ENCODE data around the gene PECR. TPM values are rescaled to one million over a fixed set of nuclear protein-coding genes. Genes with fewer than 3 reads are reported as not detected.

The PECR gene
- total and polyA plus RNA-seq, 10 donors, result 5.0 to 16.9 (median 9.9) TPM

- Histone ChIP-seq H3K4me3 (no peak overlapping the region), H3K27me3 (replicated peaks in 1 of 7) (no peaks in the 10 kb centered on the region), H3K27ac (no peak overlapping the region), H3K4me1 (peaks cover 9 to 35% (median 29%) of the 10 kb centered on the region in 6 donors), H3K36me3 (peaks cover 0 to 20% (median 18%) of the 10 kb centered on the region in 6 donors), H3K9me3 (no peaks in the 10 kb centered on the region)
- intact Hi-C loops (cut with DNase I; ENCODE audit: low total_unique reads), result no loop called here
- TF ChIP-seq POLR2AphosphoS5 (IDR thresholded peaks at IDR 0.05) (no peak), POLR2A (IDR thresholded peaks at IDR 0.05) (no peak)
- TF ChIP-seq, protein P1, sequence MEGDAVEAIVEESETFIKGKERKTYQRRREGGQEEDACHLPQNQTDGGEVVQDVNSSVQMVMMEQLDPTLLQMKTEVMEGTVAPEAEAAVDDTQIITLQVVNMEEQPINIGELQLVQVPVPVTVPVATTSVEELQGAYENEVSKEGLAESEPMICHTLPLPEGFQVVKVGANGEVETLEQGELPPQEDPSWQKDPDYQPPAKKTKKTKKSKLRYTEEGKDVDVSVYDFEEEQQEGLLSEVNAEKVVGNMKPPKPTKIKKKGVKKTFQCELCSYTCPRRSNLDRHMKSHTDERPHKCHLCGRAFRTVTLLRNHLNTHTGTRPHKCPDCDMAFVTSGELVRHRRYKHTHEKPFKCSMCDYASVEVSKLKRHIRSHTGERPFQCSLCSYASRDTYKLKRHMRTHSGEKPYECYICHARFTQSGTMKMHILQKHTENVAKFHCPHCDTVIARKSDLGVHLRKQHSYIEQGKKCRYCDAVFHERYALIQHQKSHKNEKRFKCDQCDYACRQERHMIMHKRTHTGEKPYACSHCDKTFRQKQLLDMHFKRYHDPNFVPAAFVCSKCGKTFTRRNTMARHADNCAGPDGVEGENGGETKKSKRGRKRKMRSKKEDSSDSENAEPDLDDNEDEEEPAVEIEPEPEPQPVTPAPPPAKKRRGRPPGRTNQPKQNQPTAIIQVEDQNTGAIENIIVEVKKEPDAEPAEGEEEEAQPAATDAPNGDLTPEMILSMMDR (IDR thresholded peaks at IDR 0.05 in 8 of 11, conservative IDR thresholded peaks at IDR 0.05 in 3 of 11), result no peak
- WGBS, 5 donors, result 93 to 95% (median 95%) methylated on average over 8 of the region's 8 CpGs
- no peak for DNase-seq
These were observed 25.7 kb upstream of the PECR start for GRCh38 chr2:216107320-216107719.

DNA sequence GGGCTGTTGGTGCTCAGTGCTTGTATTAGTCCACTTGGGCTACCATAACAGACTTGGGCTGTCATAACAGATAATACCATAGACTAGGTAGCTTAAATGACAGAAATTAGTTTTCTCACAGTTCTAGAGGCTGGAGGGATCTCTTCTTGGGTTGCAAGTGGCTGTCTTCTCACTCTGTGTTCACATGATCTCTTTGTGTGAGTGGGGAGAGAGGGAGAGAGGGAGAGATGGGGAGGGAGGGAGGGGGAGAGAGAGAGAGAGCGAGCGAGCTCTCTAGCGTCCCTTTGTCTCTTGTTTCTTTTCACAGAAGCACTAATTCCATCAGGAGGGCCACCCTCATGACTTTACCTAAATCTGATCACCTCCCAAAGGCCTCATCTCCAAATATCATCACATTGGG lies 23.1 kb upstream of the PECR start:
- no peak for DNase-seq
- TF ChIP-seq, protein P1 (IDR thresholded peaks at IDR 0.05 in 8 of 11, conservative IDR thresholded peaks at IDR 0.05 in 3 of 11), result no peak
- TF ChIP-seq POLR2A (IDR thresholded peaks at IDR 0.05) (no peak), POLR2AphosphoS5 (IDR thresholded peaks at IDR 0.05) (no peak)
- Histone ChIP-seq H3K4me3 (no peak overlapping the region), H3K27ac (no peak overlapping the region), H3K27me3 (replicated peaks in 1 of 7) (no peaks in the 10 kb centered on the region), H3K9me3 (no peaks in the 10 kb centered on the region), H3K36me3 (peaks cover 0 to 13% (median 3%) of the 10 kb centered on the region in 6 donors), H3K4me1 (peaks cover 0 to 8% (median 4%) of the 10 kb centered on the region in 6 donors)
- intact Hi-C loops (cut with DNase I; ENCODE audit: low total_unique reads), result no loop called here
- WGBS, 5 donors, result 77 to 97% (median 91%) methylated on average over 3 of the region's 3 CpGs

GRCh38 chr2:216103213-216103612 lies 21.6 kb upstream of the PECR start:
- DNase-seq, result no peak
- Histone ChIP-seq H3K4me1 (peaks cover 0 to under 1% (median 0%) of the 10 kb centered on the region in 6 donors), H3K36me3 (peaks cover 0 to 14% (median 3%) of the 10 kb centered on the region in 6 donors), H3K27ac (no peak overlapping the region), H3K27me3 (replicated peaks in 1 of 7) (no peaks in the 10 kb centered on the region), H3K9me3 (no peaks in the 10 kb centered on the region), H3K4me3 (no peak overlapping the region)
- intact Hi-C loops (cut with DNase I; ENCODE audit: low total_unique reads), result no loop called here
- no peak for TF ChIP-seq POLR2A (IDR thresholded peaks at IDR 0.05)
- TF ChIP-seq POLR2AphosphoS5 (IDR thresholded peaks at IDR 0.05), result no peak
- TF ChIP-seq, protein P1 (IDR thresholded peaks at IDR 0.05 in 8 of 11, conservative IDR thresholded peaks at IDR 0.05 in 3 of 11), result no peak
- WGBS, 5 donors, result 43 to 69% (median 48%) methylated on average over 1 of the region's 1 CpG

DNA sequence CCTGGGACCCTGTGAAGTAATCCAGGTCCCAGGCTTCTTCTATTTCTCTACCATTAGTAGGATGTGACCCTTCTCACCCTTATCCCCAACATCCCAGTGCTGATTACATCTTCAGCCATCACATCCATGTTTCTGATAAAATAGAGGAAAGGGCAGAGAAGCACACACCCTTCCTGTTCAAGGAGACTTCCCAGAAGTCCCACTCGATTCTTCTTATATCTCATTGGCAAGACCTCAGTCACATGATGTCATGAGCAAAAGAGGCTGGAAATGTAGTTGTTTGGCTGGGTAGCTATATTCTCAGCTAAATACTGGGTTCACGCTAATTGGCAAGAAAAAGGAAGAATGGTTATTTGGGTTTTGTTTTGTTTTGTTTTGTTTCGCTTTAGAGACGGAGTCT lies 19.5 kb upstream of the PECR start:
- WGBS, 5 donors, result 89 to 92% (median 90%) methylated on average over 4 of the region's 4 CpGs
- H3K4me3 ChIP-seq, result no peak overlapping the region
- DNase-seq, result no peak
- TF ChIP-seq POLR2A (IDR thresholded peaks at IDR 0.05), result no peak
- TF ChIP-seq, protein P1 (IDR thresholded peaks at IDR 0.05 in 8 of 11, conservative IDR thresholded peaks at IDR 0.05 in 3 of 11), result no peak
- TF ChIP-seq POLR2AphosphoS5 (IDR thresholded peaks at IDR 0.05), result no peak
- H3K36me3 ChIP-seq, result peaks cover 0 to 18% (median 3%) of the 10 kb centered on the region in 6 donors
- no peaks in the 10 kb centered on the region for H3K9me3 ChIP-seq
- H3K4me1 ChIP-seq, result no peaks in the 10 kb centered on the region
- no peak overlapping the region for H3K27ac ChIP-seq
- intact Hi-C loops (cut with DNase I; ENCODE audit: low total_unique reads), result no loop called here
- no peaks in the 10 kb centered on the region for H3K27me3 ChIP-seq (replicated peaks in 1 of 7)

Data from spleen (tissue), 11 donors.